Neural progenitor cell (in vitro differentiated cells): ENCODE measurements around the gene CD1E.

Source experiments
- CTCF ChIP-seq: fragments of 200-600 bp; sonication (generic); IDR thresholded peaks from 2 replicates; pipeline ENCODE4 v1.5.1; 2017; ENCODE audit warnings: antibody characterized with exemption, mild to moderate bottlenecking
- EZH2 ChIP-seq: fragments of 200-600 bp; sonication (generic); IDR thresholded peaks from 2 replicates; pipeline ENCODE4 v1.6.1; 2017; ENCODE audit warnings: antibody characterized with exemption, mild to moderate bottlenecking, moderate library complexity
- EZH2phosphoT487 ChIP-seq: fragments of 200-600 bp; sonication (generic); IDR thresholded peaks from 2 replicates; pipeline ENCODE4 v1.6.1; 2017; ENCODE audit warnings: antibody characterized with exemption

- TF ChIP-seq CTCF (no peak), EZH2 (no peak), EZH2phosphoT487 (no peak)
These were observed 8.8 kb downstream of the CD1E start for GRCh38 chr1:158362482-158362881.
